NCI-H1930 (cell line): Measurements from ENCODE around the gene GSDME.
"Not testable (repeated sequence)": the region's sequence is repeated elsewhere in the genome, so short reads cannot be mapped to it uniquely, and the experiment has no call there.

Experiments used
- DNase-seq, 2 experiments: peaks; one replicate each; lab custom pipeline; 2025; lab: John Stamatoyannopoulos, UW

Gene GSDME

DNA sequence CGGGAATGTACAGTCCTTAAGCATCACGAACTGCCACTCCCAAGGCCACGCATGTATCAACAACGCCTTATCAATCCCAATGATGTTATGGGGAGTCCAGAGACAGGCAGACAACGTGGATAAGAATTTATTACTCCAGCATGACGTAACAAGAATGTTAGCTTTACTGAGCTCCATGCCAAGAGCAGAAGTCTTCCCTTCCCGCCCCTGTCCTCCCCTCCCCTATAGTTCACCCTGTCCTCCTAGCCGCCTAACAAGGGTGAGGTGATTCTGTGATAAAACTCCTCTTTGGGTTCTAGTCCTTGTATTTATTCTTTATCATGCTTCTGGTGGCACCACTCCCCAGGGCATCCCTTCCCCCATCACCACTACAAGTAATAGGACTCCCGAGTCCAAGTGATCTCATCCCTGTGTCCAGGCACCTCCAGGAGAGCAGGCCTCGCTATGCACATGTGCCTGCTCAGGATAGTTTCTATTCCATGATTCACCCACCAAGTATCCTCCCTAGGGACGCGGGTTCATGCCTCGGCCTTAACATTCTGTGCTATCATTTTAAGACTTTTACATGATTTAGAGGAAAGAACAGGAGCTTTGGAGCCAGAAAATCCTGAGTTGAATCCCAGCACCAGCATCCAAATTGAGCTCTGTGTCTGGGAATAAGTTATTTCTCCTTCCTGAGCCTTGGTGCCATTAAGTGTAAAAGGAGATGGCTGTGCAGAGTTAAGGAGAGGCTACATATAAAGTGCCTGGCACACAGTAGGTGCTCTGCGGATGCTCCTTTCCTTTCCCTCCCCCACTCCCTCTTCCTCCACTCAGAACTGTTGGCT, 15.4 kb downstream of the GSDME start:
- DNase-seq, result no peak

DNA sequence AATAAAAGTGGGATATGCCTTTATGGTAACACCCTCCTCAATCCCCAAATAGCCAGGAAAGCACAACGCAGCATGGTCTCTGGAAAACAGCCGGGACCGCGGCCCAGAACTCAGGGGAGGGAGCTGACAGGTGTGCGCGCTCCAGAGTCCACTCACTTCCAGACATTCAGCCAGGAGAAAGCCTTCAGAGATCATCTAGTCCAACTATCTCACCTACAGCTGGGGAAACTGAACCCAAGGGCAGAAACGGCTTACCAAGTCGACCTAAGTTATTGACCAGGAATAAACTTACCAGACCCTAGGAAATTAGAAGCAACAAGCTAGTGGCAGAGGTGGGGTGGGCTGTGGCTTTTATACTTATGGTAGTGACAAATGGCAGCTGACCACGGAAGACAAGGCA, 16.4 kb downstream of the GSDME start:
- DNase-seq, result no peak

DNA sequence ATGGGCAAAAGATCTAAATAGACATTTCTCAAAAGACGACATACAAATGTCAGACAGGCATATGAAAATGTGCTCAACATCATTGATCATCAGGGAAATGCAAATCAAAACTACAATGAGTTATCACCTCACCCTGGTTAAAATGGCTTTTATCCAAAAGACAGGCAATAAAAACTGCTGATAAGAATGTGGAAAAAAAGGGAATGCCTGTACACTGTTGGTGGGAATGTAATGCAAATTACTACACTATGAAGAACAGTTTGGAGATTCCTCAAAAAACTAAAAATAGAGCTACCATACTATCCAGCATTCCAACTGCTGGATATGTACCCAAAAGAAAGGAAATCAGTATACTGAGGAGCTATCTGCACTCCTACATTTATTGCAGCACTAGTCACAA, 18.0 kb downstream of the GSDME start:
- no peak for DNase-seq

DNA sequence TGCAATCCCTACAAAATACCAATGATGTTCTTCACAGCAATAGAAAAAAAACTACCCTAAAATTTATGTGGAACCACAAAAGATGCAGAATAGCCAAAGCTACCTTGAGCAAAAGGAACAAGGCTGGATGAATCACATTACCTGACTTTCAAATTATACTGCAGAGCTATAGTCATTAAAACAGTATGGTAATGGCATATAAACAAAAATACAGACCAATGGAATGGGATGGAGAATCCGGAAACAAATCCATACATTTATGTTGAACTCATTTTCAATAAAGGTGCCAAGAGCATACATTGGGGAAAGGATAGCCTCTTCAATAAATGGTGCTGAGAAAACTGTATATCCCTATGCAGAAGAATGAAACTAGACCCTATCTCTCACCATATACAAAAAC, 18.7 kb downstream of the GSDME start:
- no peak for DNase-seq

DNA sequence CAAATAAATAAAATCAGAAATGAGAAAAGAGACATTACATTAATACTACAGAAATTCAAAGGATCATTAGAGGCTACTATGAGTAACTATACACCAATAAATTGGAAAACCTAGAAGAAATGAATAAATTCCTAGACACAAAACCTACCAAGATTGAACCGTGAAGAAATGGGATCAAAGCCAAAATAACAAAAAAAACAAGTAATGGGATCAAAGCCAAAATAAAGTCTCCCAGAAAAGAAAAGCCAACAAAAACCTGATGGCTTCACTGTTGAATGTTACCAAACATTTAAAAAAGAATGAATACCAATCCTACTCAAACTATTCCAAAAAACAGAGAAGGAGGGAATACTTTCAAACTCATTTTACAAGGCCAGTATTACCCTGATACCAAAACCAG, 20.0 kb downstream of the GSDME start:
- DNase-seq, result no peak

DNA sequence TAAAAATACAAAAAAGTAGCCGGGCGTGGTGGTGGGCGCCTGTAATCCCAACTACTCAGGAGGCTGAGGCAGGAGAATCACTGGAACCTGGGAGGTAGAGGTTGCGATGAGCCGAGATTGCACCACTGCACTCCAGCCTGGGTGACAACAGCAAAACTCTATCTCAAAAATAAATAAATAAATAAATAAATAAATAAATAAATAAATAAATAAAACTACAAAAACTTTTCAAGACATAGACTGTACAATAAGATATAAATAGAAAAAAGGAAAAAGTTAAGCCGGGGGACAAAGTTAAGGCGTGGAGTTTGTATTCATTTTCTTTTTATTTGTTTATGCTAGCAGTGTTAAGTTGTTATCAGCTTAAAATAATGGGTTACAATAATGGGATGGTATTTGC, 21.7 kb downstream of the GSDME start:
- DNase-seq, result not testable (repeated sequence)

DNA sequence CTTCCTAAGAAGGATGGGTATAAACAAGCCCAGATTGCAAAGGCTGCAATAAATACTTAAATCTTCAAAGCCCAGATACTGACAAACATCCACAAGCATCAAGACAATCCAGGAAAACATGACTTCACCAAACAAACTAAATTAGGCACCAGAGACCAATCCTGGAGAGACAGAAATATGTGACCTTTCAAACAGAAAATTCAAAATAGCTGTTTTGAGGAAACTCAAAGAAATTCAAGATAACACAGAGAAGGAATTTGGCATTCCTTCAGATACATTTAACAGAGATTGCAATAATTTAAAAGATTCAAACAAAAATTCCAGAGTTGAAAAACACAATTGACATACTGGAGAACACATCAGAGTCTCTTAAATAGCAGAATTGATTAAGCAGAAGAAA, 23.0 kb downstream of the GSDME start:
- DNase-seq, result no peak

DNA sequence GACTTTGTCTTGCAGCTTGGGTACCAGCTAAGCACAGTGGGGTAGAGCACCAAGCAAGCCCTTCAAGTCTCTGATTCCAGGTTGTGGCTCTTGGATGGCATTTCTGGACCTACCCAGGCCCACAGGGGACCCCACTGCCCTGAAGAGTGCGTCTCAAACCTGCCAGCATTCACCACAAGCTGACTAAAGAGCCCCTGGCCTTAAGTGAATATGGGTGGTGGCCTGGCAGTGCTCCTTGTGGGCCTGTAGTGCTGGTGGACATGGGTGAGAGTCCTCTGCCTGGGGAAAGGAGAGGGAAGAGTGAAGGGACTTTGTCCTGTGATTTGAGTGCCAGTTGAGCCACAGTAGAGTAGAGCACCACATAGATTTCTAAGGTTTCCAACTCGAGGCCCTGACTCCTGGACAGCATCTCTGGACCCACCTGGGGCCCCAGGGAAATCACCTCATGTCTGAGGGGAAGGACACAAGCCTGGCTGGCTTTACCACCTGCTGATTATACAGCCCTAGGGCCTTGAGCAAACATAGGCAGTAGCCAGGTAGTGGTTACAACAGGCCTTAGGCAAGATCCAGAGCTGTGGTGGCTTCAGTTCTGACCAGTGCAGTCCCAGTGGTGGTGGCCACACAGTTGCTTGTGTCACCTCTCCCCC, 23.7 kb downstream of the GSDME start:
- no peak for DNase-seq

DNA sequence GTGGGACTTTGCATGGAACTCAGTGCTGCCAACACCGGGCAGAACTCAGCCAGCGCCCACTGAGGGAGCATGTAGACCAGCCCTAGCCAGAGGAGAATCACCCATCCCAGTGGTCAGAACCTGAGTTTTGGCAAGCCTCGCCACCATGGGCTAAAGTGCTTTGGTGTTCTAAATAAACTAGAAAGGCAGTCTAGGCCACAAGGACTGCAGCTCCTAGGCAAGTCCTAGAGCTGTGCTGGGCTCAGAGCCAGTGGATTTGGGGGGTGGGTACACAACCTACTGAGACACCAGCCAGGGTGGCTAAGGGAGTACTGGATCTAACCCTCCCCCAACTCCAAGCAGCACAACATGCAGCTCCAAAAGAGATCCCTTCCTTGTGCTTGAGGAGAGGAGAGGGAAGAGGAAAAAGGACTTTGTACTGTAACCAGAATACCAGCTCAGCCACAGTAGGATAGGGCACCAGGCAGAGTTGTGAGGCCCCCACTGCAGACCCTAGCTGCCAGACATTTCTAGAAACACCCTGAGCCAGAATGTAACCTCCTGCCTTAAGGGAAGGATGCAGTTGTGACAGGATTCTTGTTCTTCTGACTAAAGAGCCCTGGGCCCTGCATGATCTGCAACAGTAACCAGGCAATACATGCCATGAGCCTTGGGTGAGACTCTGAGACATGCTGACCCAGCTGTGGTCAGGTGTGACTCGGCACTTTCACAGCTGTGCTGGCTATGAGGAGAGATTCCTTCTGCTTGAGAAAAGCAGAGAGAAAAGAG, 24.4 kb downstream of the GSDME start:
- no peak for DNase-seq

DNA sequence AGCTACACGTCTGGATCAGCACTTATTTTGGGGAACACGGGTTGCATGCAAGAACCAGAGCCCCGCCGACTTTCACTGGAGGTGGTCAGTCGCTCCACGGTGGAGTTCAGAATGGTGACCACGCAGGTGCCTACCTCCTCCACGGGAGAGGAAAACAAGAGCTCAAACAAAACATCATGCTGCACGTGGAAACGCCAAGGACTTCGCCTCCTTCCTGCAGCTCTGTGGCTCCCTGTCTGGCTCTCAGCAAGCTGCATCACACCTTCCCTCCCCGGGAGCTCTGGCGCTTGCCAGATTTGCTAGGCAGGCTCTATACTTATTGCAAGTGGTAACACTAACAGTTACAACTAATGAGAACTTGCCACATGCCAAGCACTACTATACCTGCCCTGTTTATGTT, 26.0 kb downstream of the GSDME start:
- DNase-seq, result no peak

DNA sequence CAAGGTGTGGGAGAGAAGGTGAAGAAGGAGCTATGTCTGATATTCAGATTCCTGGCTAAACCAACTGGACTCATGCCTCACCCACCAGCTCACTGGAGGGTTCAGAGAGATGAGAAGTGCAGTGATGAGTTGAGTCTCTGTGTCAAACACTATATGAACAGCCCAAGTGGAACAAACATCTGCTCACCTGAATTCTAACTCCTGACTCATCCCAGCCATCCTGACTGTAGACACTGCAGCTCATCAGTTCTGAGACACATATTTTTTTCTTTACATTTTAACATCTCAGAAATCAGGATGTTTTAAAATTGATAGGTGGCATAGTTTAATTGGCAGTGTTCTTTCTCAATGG, 27.3 kb downstream of the GSDME start:
- no peak for DNase-seq

DNA sequence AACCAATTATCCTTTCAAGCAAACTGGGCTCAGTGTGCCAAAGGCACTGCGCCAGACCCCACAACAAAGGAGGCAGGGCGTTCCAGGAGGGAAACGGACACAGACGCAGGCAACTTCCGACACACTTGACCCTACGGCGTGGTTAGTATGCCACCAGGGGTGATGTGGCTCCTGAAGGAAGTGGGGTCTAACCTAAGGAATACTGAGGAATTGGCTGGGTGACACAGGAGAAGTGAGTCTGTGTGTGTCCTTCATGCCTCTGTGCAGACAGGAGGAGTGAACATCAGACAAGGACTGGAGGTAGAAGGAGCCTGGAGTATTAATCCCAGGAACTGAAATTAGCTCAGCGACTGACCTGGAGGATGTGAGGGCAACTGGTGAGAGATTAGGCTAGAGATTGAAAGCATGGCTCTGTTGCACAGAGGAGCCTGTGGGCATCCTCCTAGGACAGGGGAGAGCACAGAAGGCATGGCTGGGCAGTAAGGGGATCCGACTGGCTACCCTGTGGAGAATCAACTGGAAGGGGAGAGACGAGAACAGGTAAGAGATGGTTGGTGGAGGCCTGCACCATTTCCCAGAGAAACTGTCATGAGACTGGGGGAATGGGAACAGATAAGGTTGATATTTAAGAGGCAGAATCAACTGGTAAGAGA, 27.8 kb downstream of the GSDME start:
- DNase-seq, result no peak

DNA sequence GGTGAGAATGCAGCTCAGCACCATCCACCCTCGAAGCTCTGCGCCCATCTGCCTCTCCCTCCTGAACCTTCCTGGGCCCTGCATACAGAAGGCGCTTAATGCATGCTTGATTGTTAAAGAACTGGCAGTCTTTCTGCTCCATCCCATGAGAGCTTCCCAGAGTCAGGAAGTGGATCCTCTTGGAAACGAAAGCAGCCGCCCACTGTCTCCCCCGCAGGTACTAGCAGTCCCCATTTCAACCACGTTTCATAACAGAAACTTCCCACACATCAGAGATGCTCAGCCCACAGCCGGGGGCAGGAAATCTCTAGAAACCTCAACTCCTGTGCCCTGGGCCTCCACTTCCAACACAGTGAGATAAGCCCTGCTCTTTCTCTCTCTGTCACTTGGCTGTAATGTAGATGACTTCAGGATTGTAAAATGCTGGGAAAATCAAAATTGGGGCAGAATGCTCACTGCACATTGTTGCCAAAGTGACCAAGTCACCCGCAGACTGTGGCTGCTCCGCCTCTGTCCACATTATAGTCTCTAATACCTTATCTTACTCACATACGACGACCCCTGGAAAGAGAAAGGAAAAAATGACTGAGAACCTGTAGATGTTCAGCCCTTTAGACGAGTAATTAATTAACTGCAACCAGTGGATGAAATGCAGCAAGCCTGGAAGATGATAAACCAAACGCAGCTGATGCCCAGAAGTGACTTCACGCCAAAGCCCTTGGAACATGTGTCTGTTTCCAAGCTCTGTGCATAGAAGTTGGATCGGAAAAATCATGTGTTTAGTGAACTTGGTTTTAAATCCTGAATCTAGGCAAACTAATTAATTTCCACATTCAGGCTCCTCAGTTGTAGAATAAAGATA, 28.5 kb downstream of the GSDME start:
- no peak for DNase-seq

DNA sequence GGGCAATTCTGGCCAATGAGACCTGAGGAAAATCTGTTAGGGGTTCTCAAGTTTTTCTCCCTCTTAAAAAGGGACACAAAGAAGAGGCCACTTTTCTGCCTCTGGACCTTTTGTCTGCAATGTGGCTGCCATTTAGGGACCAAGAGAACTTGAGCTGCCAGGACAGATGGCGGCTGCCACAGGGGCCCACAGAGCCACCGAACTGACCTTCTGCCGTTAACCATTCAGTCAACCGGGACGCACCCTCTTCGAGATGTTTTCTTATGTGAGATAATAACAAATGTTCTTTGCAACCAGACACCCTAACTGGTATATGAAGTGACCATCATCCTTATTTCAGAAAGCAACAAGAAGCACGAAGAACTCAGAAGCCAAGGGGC, 29.2 kb downstream of the GSDME start:
- DNase-seq, result no peak

DNA sequence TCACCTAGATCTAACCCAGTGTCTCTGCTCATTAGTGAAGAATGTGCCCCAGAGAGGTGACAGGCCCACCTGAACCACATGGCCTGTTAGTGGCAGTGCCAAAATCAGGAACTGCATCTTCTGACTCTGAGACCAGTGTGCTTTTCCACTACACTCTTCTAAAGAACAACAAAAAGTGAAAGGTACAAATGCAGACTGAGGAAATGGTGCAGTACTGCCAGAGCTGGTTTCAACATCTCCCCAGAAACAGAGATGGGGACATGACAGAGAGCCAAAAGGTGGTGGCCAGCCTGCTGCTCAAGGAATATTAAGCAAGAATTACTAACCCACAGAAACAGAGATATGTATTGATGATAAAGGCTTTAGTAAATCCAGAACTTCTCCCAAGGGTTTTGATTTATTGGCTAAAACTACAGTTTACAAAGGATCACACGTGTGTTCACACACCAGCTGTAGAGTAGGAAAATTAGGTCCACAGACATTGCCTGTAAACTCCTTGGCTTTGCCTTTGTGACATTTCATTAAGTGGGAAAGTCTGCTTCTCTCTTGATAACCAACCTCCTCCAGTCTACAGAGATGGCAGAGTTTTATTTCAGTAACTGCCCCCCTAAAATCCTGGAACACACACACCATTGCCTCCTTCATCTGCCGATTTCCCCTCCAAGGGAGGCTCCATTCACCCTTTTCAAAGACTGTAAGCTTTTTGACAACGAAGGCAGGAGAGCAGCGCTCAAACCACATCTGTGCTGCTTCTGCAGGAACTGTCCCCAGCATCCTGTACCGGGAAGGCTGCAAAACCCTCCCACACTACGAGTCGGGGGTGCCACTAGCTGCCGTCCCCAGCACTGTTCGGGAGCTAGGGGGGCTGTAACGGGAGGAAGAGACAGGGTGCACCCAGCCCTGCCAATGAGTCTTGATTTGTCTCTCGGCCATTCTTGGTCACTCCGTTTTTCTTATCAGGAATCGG, 29.8 kb downstream of the GSDME start:
- no peak for DNase-seq

DNA sequence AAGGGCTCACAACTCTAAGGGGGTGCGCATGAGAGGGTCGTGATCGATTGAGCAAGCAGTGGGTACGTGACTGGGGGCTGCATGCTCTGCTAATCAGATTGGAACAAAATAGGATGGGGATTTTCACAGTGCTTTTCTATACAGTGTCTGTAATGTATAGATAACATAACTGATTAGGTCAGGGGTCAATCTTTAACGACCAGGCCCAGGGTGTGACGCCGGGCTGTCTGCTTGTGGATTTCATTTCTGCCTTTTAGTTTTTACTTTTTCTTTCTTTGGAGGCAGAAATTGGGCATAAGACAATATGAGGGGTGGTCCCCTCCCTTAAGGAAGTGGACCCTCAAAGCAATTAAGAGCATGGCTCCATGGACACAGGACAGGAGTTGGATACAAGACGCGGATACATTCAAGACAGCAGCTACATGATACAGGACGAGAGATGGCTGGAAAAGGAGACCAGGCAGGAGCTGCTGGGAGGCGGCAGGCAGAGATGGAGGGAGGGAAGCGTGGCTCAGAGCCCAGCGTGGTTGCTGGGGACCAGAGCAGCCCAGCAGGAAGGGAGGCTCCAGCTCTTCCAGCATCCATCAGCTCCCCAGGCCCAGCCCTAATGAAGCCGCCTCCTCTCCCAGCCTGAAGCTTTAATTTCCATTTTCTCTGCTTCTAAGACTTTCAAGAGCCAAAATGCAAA, 31.6 kb downstream of the GSDME start:
- DNase-seq, result no peak

DNA sequence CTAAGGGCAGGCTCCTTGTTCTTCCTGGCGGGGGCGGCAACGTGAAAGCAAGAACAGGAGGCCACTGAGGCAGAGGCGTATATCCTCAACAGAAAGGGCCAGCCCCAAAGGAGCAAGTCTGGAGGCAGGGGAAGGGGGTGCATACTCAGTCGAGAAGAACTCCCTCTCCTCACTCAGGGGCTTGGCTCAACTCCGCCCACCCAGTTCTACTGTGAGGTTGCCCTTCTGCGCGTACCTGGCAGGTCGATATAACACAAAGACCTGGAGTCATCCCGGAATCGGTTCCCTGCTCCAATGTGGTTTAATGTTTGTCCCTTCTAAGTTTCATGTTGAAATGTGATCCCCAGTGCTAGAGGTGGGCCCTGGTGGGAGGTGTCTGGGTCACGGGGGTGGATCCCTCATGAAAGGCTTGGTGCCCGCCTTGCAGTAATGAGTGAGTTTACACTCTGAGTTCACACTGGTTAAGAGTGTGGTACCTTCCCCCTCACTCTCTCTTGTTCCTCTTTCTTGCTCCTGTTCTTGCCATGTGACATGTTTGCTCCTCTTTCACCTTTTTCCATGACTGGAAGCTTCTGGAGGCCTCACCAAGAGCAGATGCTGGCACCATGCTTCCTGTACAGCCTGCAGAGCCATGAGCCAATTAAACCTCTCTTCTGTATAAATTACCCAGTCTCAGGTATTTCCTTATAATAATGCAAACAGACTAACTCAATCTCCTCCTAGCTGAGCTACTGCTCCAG, 32.6 kb downstream of the GSDME start:
- DNase-seq, result no peak

DNA sequence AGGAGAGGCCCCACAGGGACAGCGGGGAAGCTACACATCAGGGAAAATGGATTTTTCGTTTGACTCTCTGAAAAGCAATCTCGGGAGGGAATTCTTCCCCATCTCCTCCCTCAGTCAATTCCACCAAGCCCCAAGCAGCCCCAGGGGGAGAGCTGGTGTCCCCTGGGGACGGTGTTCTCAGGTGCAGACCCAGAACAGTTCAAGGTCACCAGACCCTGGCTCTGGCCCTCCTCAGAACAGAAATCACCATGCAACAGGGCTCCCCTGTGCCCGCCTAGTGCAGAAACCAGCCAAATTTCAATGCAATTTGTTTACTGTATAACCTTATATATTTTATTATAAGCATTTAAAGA, 34.1 kb downstream of the GSDME start:
- DNase-seq, result no peak
